Limb (tissue), 2 donors: ENCODE measurements around the gene CCL25.

Experiments used
- DNase-seq, 2 donors: peaks; one replicate each; pipeline ENCODE4 v3.0.0-alpha.2; 2016; ENCODE audit errors: extremely low spot score in 2 of 2

Gene CCL25

DNA sequence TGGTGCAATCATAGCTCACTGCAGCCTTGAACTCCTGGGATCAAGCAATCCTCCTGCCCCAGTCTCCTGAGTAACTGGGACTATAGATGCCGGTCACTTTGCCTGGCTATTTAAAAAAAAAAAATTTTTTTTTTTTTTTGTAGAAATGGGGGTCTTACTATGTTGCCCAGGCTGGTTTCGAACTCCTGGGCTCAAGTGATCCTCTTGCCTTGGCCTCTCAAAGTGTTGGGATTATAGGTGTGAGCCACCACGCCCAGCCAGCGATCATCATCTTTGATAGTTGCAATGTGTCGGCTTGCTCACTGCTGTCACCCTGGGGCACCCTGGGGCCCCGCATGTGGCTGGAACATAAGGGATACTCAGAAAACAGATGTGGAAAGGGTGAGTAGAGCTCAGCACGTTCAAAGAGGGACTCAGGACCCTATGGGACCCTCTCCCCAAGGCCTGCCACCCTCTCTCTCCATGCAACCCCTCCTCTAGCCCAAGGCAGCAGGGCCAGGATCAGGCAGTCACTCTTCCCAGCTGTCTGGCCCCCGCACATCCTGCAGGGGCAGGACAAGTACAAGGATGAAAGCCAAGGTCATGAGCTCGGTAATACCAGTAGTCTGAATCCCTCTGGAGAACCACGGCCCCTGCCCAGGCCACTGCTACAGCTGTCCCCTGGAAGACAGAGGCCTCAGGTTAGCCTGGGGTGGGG is 6.5 kb upstream of the CCL25 start:
- no peak for DNase-seq

DNA sequence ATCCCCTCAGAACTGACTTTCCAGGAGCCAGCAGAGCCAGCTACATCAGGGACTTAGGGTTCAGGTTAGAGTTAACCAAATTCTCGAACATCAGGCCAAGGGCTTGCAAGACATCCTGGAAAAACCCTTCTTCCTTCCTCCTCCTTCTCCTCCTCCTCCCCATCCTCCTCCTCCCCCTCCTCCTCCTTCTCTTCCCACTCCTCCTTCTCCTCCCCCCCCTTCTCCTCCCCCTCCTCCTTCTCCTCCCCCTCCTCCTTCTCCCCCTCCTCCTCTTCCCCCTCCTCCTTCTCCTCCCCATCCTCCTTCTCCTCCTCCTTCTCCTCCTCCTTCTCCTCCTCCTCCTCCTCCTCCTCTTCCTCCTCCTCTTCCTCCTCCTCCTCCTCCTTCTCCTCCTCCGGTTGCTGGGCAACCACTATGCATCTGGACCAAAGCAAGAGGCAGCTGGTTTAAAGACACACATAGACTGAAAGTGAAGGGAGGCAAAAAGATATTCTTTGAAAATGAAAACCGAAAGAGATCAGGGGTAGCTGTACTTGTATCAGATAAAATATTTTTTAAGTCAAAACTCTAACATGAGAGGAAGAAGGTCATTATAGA is 5.9 kb upstream of the CCL25 start:
- DNase-seq = no peak

DNA sequence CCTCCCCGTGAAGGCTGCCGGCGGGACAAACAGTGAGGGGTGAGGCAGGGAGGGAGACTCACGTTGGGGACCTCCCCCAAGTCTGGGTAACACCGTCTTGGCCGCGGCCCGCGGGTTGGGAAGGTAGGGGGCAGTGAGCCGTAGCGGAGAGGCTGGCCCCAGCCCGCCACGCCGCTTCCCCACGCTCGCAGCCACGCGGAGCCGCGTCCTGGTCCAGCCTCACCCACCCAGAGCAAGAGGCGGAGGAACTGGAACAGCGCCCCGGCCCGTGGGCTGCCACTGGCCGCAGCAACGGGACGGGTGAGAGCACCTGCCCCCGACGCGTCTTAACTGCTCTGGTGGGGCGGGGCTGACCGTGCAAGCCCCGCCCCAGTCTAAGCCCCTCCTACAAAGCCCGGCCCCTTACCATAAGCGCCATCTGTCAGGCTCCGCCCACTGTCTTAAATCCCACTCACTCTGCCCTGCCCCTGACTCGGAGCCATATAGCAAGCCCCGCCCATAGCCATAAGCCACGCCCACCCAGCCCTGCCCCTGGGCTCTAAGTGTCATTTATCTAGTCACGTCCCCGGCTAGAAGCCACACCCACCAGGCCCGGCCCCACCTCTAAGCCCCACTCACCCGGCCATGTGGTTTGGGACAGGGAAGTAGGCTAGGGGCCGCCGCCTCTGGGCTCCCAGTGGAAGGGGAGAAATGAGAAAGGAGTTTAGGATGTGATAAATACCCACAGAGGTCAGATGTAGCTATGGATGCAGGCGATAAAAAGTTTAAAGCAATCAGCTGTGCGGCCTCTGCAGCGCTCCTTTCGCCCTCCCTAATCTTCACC is 2.1 kb upstream of the CCL25 start:
- DNase-seq = peak; percentile 81 to 87

DNA sequence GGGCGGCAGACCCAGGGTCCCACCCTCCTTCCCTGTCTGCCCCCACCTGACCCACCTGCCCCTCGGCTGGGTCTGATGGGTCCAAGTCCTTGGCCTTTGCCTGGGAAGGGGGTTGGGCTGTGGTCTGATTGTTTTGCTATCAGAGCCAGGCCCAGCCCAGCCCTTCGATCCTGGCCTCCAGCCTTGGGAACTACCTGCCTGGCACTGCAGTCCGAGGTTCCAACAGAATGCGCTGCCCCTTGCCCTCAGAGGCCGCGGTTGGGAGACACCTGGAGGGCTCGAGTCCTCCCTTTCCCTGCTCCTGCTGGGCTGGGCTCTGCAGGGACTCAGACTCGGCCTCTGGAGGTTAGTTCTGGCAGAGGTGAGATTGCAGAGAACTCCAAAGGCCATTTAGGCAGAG is 1.6 kb downstream of the CCL25 start:
- no peak for DNase-seq

DNA sequence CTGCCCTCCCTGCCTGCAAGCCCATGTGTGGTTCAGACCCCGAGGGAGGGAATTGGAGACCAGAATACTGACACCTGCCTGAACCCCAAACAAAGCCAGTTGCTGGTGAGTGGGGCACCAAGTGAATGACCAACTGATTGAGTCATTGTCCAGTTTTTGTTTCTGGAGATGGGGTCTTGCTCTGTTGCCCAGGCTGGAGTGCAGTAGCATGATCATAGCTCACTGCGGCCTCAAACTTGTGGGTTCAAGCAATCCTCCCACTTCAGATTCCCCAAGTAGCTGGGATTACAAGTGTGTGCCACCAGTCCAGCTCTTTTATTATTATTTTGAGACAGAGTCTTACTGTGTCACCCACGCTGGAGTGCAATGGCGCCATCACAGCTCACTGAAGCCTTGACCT is 4.0 kb downstream of the CCL25 start:
- no peak for DNase-seq

DNA sequence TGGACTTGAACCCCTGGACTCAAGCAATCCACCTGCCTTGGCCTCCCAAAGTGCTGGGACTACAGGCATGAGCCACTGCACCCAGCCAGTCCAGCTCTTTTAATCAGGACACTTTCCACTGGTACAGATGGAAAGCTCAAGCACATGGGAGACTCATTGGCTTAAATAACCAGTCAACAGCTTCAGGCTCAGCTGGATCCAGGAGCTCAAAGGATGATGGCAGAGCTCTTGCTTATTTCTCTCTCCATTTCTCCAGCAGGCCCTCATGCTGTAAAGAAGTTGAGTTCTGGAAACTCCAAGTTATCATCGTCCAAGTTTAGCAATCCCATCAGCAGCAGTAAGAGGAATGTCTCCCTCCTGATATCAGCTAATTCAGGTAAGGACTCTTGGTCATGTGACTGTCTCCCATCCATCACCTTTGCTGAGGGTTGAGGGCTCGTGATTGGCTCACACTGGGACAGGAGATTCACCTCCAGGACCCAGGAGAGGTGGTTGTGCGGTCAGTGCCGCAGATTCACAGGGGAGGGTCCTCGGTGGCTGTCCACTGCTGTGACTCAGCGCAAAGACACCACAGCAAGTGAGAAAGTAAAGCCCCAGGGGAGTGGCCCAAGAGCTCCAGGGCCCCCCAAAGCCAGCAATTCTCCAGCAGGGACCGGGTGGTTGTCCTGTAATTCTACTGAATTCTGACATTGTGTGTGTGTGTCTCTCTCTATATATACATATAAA is 5.1 kb downstream of the CCL25 start:
- DNase-seq = no peak

DNA sequence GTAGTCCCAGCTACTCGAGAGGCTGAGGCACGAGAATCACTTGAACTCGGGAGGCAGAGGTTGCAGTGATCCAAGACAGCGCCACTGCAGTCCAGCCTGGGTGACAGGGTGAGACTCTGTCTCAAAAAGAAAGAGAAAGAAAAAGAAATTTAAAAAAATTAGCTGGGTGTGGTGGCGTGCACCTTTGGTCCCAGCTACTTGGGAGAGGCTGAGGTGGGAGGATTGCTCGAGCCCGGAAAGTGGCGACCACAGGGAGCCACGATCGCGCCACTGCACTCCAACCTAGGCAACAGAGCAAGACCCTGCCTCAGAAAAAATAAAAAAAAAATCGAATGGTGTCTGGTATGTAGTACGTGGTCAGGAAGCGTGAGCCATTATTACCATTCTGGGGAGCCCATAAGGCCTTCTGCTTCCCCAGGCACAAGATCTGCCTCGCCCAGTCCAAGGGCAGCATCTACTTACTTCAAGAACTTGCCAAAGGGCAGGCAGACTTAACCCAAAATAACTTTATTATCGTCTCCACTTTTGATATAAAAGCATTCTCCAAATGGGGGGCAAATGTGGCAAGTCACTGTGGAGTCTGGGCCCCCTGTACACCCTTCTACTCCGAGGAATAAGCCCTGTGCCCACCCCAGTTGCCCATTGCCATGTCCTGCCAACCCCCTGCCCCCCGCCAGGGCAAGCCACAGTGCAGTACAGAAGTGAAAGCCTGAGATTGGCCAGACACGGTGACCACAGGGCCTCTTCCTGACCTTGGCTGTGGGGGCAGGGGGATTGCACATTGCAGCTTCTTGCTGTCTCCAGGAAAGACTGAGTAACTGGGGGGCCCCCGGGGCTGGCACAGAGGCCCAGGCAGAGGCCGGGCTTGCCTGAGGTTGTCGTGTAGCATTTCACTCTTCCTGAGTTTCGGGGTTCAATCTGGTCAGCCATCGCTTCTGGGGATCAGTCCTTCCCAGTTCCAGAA is 12.6 kb downstream of the CCL25 start:
- no peak for DNase-seq

DNA sequence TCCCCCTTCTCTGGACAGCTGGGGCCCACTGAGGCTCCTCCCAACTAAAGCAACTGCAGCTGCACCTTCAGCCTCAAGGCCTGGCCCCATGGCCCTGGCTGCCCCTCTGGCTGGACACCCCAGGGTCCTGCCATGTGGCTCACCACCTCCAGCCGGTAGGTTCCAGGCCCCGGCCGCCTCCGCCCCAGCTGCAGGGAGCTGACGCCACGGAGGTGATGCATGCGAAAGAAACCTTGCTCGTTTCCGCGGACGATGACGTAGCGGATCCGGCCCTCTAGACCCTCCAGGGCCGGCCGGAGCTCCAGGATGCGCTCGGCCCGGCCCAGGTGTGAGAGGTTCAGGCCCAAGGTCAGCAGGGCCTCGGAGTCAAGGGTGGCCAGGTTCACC is 13.3 kb downstream of the CCL25 start:
- DNase-seq = no peak

DNA sequence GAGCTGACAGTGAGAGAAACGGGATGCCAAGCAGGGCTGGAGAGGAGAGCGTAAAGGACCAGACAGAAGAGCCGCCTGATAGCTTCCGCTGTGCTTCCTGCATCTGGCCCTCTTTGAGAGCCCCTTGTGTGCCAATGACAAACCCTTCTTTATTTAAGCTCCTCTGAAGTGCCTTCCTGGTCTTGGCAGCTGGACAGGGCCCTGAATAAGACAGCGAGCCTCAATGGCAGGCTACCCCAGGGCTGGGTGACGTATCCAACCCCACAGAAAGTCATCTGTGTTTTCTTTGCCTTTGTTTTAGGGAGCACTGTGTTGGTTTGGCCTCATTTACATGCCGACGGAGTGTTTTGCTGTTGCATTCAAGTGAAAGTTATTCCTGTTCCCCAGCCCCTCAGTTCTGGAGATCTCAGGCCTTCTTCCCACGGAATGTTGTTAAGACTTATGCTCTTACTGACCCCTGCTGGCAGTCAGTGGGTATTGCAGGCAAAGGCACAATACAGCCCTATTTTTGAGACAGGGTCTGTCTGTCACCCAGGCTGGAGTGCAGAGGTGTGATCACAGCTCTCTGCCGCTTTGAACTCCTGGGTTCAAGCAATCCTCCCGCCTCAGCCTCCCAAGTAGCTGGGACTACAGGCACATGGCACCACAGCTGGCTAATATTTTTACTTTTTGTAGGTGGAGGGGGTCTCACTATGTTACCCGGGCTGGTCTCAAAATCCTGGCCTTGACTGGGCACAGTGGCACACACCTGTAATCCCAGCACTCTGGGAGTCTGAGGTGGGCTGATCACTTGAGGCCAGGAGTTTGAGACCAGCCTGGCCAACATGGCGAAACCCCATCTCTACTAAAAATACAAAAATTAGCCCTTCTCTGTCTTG is 16.8 kb downstream of the CCL25 start:
- no peak for DNase-seq

DNA sequence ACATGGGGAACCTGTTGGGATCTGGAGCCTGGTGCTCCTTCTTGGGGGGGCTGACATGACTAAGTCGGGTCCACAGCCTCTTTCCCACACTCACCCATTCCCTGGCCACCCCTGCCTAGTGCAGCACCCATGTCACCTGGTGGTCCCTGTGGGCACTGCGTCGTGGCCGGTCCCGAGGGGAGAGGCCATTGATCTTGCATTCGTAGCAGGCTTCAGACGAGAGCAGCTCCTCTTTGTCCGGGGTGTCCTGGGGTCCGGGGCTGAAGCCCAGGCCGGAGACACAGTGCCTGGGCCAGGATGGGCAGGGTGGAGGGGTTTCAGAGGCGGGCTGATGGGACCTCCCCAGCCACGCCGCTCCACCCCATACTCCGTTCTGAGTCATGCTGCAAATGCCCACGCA is 19.4 kb downstream of the CCL25 start:
- DNase-seq = no peak

DNA sequence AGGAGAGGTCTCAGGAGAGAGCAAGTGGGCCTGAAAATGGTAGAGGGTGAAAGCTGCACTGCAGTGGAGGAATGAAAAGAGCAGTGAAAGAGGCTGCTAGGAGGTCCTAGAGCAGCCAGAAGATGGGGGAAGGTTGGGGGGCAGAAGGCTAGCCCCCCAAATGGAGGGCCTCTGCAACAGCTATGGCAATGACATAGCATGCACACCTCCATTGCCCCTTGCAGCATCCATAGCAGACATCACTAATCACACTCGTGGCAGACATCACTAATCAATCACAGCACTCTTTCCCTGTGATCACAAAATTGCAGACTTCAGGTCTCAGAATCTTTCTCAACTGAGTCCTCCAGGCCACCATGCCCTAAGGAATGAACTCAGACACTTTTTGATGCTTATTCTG is 21.9 kb downstream of the CCL25 start:
- no peak for DNase-seq

DNA sequence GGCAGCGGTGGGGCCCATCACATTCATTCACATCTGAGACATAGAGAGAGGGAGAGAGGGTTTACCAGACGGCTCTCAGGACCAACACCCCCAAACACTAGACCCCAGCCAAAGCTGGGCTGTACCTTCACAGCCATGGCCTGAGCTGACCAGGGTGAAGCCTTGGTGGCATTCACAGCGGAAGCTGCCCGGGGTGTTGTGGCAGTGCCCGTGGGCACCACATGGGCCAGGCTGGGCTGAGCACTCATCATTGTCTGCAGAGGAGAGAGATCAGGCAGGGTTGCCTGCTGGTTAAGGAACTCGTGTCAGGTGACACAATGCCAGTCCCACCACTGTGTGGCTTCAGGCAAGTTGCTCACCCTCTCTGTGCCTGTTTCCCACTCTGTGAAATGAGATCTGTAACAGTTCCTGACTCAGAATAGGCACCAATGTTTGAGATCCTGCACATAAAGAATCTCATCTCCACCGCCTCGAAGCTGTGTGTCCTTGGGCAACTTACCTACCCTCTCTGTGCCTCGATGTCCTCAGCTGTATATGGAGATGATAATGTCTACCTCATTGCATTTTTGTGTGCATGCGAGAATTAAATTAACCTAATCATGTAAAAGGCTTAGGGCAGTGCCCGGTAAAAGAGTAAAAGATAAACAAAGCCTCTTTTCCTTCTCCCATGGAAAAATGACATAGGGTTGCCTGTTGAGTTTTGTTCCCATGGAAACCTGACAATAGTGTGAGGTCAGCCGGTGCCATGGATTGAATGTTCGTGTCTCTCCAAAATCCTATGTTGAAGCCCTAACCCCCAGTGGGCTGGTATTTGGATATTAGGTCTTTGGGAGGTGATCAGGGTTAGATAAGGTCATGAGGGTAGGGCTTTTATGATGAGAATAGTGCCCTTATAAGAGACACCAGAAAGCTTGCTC is 22.9 kb downstream of the CCL25 start:
- no peak for DNase-seq

DNA sequence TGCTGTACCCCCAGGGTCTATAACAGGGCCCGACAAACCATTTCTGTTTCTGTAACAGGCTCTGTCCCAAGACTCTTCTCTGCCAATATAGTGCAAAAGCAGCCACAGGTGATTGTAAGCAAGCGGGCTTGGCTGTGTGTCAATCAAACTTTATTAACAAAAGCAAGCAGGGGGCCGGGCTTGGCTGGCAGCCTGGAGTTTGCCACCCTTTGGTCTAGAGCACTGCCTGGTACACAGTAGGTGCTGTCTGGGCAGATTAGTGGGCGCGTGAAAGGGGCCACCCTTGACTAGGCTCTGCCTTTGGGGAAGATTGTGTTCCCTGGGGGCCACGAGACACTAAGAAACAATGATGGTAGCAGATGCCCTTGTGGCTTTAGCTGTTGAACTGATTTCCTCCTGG is 27.4 kb downstream of the CCL25 start:
- no peak for DNase-seq

DNA sequence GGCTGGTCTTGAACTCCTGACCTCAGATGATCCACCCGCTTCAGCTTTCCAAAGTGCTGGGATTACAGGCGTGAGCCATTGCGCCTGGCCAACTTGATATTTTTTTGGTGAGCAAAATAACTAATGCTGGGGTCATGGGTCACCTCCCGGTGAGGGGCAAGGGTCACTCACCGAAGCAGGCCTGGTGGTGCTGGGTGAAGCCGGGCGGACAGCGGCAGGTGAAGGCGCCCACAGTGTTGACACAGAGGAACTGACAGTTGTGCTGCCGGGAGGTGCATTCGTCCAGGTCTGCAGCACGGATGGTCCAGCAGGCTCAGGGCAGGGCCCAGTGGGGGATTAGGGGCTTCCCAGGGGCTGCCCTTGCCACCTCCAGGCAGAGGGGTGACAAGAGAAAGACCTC is 28.3 kb downstream of the CCL25 start:
- DNase-seq = no peak

DNA sequence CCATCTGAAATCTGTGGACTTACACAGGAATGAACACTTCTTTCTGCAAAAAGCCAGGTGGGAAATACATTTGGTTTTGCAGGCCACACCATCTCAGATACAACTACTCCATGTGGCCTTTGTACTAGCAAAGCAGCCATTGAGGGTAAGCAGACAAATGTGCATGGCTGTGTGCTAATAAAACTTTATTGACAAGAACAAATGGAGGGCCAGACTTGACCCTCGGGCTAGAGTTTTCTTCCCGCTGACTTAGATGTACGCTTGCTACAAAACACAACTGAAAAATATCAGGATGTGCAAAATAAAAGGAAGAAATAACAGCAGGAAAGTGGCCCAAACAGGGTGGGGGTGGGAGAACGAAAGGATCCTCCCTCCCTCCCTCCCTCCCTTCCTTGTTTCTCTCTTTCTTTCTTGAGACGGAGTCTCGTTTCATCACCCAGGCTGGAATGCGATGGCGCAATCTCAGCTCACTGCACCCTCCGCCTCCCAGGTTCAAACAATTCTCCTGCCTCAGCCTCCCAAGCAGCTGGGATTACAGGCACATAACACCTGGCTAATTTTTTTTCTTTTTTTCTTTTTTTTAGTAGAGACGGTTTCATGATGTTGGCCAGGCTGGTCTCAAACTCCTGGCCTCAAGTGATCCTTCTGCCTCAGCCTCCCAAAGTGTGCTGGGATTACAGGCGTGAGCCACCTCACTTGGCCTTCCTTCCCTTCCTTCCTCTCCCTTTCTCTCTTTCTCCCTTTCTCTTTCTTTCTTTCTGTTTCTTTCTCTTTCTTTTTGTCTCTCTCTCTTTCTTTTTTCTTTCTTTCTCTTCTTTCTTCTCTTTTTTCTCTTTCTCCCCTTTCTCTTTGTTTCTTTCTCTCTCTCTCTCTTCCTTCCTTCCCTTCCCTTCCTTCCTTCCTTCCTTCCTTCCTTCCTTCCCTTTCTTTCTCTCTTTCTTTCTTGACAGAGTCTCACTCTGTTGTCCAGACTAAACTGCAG is 29.3 kb downstream of the CCL25 start:
- DNase-seq = no peak

DNA sequence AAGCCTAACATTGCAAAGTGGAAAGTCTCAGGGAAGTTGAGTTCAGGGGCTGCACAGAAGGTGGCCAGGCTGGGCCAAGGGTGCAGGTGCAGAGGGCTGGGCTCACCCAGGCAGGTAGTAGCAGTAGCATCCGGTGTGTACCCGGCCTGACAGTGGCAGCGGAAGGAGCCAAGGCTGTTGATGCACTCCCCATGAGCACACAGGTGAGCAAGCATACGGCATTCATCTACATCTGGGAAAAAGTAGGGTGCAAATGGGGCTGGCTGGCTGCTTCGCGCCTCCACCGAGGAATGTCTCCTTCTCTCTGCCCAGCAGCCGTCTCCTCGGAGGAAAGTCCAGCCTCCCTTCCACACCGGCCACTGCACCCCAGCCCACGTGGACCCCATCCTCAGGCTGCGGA is 30.6 kb downstream of the CCL25 start:
- no peak for DNase-seq

DNA sequence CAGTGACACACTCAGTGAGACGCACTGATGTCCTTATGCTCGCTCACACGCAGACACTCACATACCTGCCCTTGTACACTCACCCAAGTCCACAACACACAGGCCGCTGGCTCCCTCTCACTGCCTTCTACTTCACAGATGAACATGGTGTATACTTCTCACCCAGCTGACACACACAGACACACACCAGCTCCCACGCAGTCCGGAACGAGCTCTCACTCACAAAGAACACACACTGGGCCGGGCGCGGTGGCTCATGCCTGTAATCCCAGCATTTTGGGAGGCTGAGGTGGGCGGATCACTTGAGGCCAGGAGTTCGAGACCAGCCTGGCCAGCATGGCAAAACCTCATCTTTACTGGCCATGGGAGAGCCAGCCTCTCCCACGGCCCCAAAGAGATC is 31.6 kb downstream of the CCL25 start:
- no peak for DNase-seq
